A549 (cell line): ENCODE results near the gene IST1. TPM values are rescaled to one million over a fixed set of nuclear protein-coding genes. Genes with fewer than 3 reads are reported as not detected.

Source experiments
- ATAC-seq, 2 experiments: fragments of 200-7000 bp in 1 of 2; fragments of >200 bp in 1 of 2; cut with Nextera tagmentation in 1 of 2; cut with Tn5 transposase in 1 of 2; 3 replicates each; pipeline versions ENCODE4 v1.8.0 to v1.9.1; 2018 to 2020; ENCODE audit warnings: mild to moderate bottlenecking in 1 of 2, moderate library complexity in 1 of 2
- CTCF ChIA-PET: fragments of 300-600 bp; sonication (Branson Sonifier 250); formaldehyde crosslinking; extraction: SDS; loops from one replicate; lab custom pipeline; 2021; ENCODE audit warnings: antibody characterized with exemption, inconsistent platforms; lab: Yijun Ruan, JAX
- POLR2A ChIA-PET: fragments of 350-600 bp; formaldehyde crosslinking; extraction: SDS; loops from one replicate; lab custom pipeline; 2021; ENCODE audit warnings: antibody characterized with exemption, inconsistent platforms; lab: Yijun Ruan, JAX
- DNase-seq, 2 experiments: peaks; one replicate each; pipeline versions ENCODE4 v3.0.0 to v3.0.0-alpha.2; 2011 to 2016; ENCODE audit warnings: low read depth in 1 of 2, low spot score in 1 of 2
- FAIRE-seq: peaks from 2 replicates; lab custom pipeline; 2011; peaks lifted over from hg19 to GRCh38; lab: Jason Lieb, UNC
- H3K27ac ChIP-seq, 2 experiments: fragments of >200 bp; sonication (Bioruptor Twin); formaldehyde crosslinking; 3 replicates each; pipeline ENCODE4 v1.5.1; 2016 to 2017
- H3K4me1 ChIP-seq: fragments of >200 bp; sonication (Bioruptor Twin); formaldehyde crosslinking; 3 replicates; pipeline ENCODE4 v1.6.1; 2016
- H3K4me2 ChIP-seq: fragments of >200 bp; sonication (Bioruptor Twin); formaldehyde crosslinking; 3 replicates; pipeline ENCODE4 v1.6.1; 2016
- H3K4me3 ChIP-seq: fragments of >200 bp; sonication (Bioruptor Twin); formaldehyde crosslinking; 3 replicates; pipeline ENCODE4 v1.5.1; 2016
- H3K9me3 ChIP-seq: fragments of >200 bp; sonication (Bioruptor Twin); formaldehyde crosslinking; 3 replicates; pipeline ENCODE4 v1.6.1; 2016
- BHLHE40 ChIP-seq: IDR thresholded peaks from 2 replicates; pipeline ENCODE4 v1.6.1; 2012; ENCODE audit warnings: low read depth, low read length, inconsistent platforms
- CHD2 ChIP-seq: fragments of 150-350 bp; IDR thresholded peaks from 2 replicates; pipeline ENCODE4 v1.6.1; 2014; ENCODE audit warnings: low read length; ENCODE audit not compliant: partially characterized antibody
- CHD4 ChIP-seq: fragments of 200-600 bp; sonication (generic); IDR thresholded peaks from 2 replicates; pipeline ENCODE4 v1.6.1; 2016; ENCODE audit warnings: antibody characterized with exemption, mild to moderate bottlenecking, borderline replicate concordance
- ELK1 ChIP-seq: fragments of 150-350 bp; IDR thresholded peaks from 2 replicates; pipeline ENCODE4 v1.6.1; 2014; ENCODE audit warnings: low read depth, mild to moderate bottlenecking, low read length
- EP300 ChIP-seq, 2 experiments: fragments of >200 bp; sonication (Bioruptor Twin); formaldehyde crosslinking; IDR thresholded peaks; 2 replicates in 1 of 2; 3 replicates in 1 of 2; pipeline ENCODE4 v1.6.1; 2016 to 2017
- ESRRA ChIP-seq: fragments of 150-350 bp; IDR thresholded peaks from 2 replicates; pipeline ENCODE4 v1.6.1; 2014; ENCODE audit warnings: mild to moderate bottlenecking, low read length, borderline replicate concordance
- FOSL2 ChIP-seq, 2 experiments: fragments of 450-650 bp in 1 of 2; fragments of >200 bp in 1 of 2; sonication (Bioruptor Twin) in 1 of 2; formaldehyde crosslinking; IDR thresholded peaks; 2 replicates each; pipeline versions ENCODE4 v1.5.0 to v1.6.1; 2016 to 2020; ENCODE audit warnings: mild to moderate bottlenecking in 1 of 2, moderate library complexity in 1 of 2
- FOXS1 ChIP-seq: fragments of 250-450 bp; sonication (Bioruptor Pico); IDR thresholded peaks from 2 replicates; pipeline ENCODE4 v1.5.0; 2020; ENCODE audit warnings: mild to moderate bottlenecking, moderate library complexity
- HES2 ChIP-seq: fragments of >200 bp; sonication (Bioruptor Twin); formaldehyde crosslinking; IDR thresholded peaks from 2 replicates; pipeline ENCODE4 v1.6.1; 2016
- HMGXB4 ChIP-seq: fragments of 250-450 bp; sonication (Bioruptor Pico); IDR thresholded peaks from 2 replicates; pipeline ENCODE4 v1.5.0; 2021; ENCODE audit warnings: mild to moderate bottlenecking, moderate library complexity, borderline replicate concordance
- HOXB5 ChIP-seq: fragments of 250-450 bp; sonication (Bioruptor Pico); IDR thresholded peaks from 2 replicates; pipeline ENCODE4 v1.5.0; 2020; ENCODE audit warnings: mild to moderate bottlenecking, moderate library complexity
- JUNB ChIP-seq: fragments of >200 bp; sonication (Bioruptor Twin); formaldehyde crosslinking; IDR thresholded peaks from 2 replicates; pipeline ENCODE4 v1.6.1; 2016
- MAZ ChIP-seq: fragments of 150-350 bp; IDR thresholded peaks from 2 replicates; pipeline ENCODE4 v1.6.1; 2014; ENCODE audit warnings: antibody characterized with exemption, low read depth, low read length, borderline replicate concordance
- MYC ChIP-seq: IDR thresholded peaks from 2 replicates; pipeline ENCODE4 v1.6.1; 2012; ENCODE audit warnings: mild to moderate bottlenecking, inconsistent platforms, low read length, improper control_type of control experiment, borderline replicate concordance
- NFE2L2 ChIP-seq: fragments of 150-350 bp; conservative IDR thresholded peaks from 2 replicates; pipeline ENCODE4 v1.6.1; 2014; ENCODE audit warnings: low read length
- RFX5 ChIP-seq: fragments of 450-650 bp; IDR thresholded peaks from 2 replicates; pipeline ENCODE4 v1.7.1; 2014; ENCODE audit warnings: antibody characterized with exemption, mild to moderate bottlenecking, moderate library complexity
- SMC3 ChIP-seq: fragments of >200 bp; sonication (Bioruptor Twin); formaldehyde crosslinking; IDR thresholded peaks from 3 replicates; pipeline ENCODE4 v1.6.1; 2018; ENCODE audit warnings: inconsistent platforms
- TP53 ChIP-seq: fragments of 250-450 bp; sonication (Bioruptor Pico); IDR thresholded peaks from 2 replicates; pipeline ENCODE4 v1.5.0; 2021; ENCODE audit warnings: mild to moderate bottlenecking, moderate library complexity
- WGBS: methylation state at CpG from one replicate; pipeline ENCODE4 v1.1.6; 2017; ENCODE audit errors: missing lambda C conversion rate; 5-methylcytosine and 5-hydroxymethylcytosine counted together
- polyA plus RNA-seq, 4 experiments: library from polyadenylated mRNA; depleted of rRNA in 3 of 4; stranded (reverse); fragments of >200 nt; fragmentation: RNase III in 1 of 4; extraction: RNeasy Plus Mini Kit Qiagen cat#74134 plus additional on column Dnase treatment in 1 of 4; gene quantifications; 2 replicates in 3 of 4; 3 replicates in 1 of 4; pipeline ENCODE4 v1.2.3, GENCODE V29; 2011 to 2017

IST1 gene
- polyA plus RNA-seq, 2 of the 4 experiments (the other 2 are of a cell fraction), result 178 to 290 TPM

- ATAC-seq, result no peak
- POLR2A ChIA-PET, result interaction anchor here (0.7 kb wide), 1 partner anchor 19 kb away, joined by 4 read pairs; no protein-coding TSS in a partner anchor
- Histone ChIP-seq H3K4me2 (no peak overlapping the region), H3K4me1 (peaks cover 25% of the 10 kb centered on the region; the same call in 2 of the 3 replicates), H3K9me3 (no peaks in the 10 kb centered on the region), H3K4me3 (no peak overlapping the region), H3K27ac (no peak overlapping the region)
- TF ChIP-seq MYC (no peak), EP300 (IDR thresholded peaks at IDR 0.05) (no peak), SMC3 (no peak), MAZ (no peak), FOXS1 (no peak), HES2 (no peak), HOXB5 (no peak), HMGXB4 (CRISPR knock-in tag) (no peak), FOSL2 (IDR thresholded peaks at IDR 0.05) (no peak), FOSL2 (CRISPR knock-in tag; IDR thresholded peaks at IDR 0.05) (no peak), BHLHE40 (no peak), ESRRA (no peak), JUNB (no peak)
- WGBS, result 90% methylated on average over 4 of the region's 4 CpGs
- CTCF ChIA-PET, result interaction anchor here (1.6 to 9.5 kb wide), 2 partner anchors 9 to 16 kb away, joined by 3 to 71 read pairs; partner anchors contain the start of gene ZNF821
- no peak for FAIRE-seq
- DNase-seq, result no peak
Measured at GRCh38 chr16:71899171-71899570, 3.8 kb downstream of the IST1 start.

GRCh38 chr16:71902656-71903365 is 7.5 kb downstream of the IST1 start:
- DNase-seq (no peak), FAIRE-seq (no peak)
- WGBS, result 92% methylated on average over 5 of the region's 5 CpGs
- Histone ChIP-seq H3K27ac (no peak overlapping the region), H3K4me1 (peaks cover 14% of the 10 kb centered on the region; the same call in 2 of the 3 replicates), H3K9me3 (no peaks in the 10 kb centered on the region)
- CTCF ChIA-PET, result interaction anchor here (0.6 to 1.1 kb wide), 4 partner anchors 11 to 55 kb away, joined by 3 to 6 read pairs (median 3); no protein-coding TSS in a partner anchor
- TF ChIP-seq NFE2L2 (no peak), ELK1 (no peak), HMGXB4 (CRISPR knock-in tag) (no peak), TP53 (no peak), CHD4 (no peak), EP300 (IDR thresholded peaks at IDR 0.05) (no peak), HES2 (no peak), RFX5 (no peak), CHD2 (no peak)
- TF ChIP-seq, all 56 proteins: peak for 0
- Histone ChIP-seq H3K4me2 (no peak overlapping the region), H3K4me3 (no peak overlapping the region)
- no peak for ATAC-seq
- POLR2A ChIA-PET, result no interaction called here
